Lower leg skin (tissue), 4 donors: ENCODE data around the gene KCNA3. TPM values are rescaled to one million over a fixed set of nuclear protein-coding genes. Genes with fewer than 3 reads are reported as not detected.

Source experiments
- DNase-seq, 2 donors: peaks; one replicate each; pipeline ENCODE4 v3.0.0-alpha.2; 2019; ENCODE audit warnings: low spot score in 2 of 2
- H3K4me3 ChIP-seq: fragments of 200-600 bp; sonication (generic); 2 replicates; pipeline ENCODE4 v1.5.1; 2017; ENCODE audit warnings: mild to moderate bottlenecking, low read depth; ENCODE audit not compliant: poor library complexity, severe bottlenecking
- POLR2A ChIP-seq, 2 donors: fragments of 450-650 bp; IDR thresholded peaks; one replicate each; pipeline ENCODE4 v1.6.1; 2016 to 2017; ENCODE audit warnings: antibody characterized with exemption in 2 of 2, mild to moderate bottlenecking in 1 of 2, moderate library complexity in 1 of 2
- WGBS, 2 donors: methylation state at CpG; one replicate each; pipeline ENCODE4 v1.1.5; 2018; 5-methylcytosine and 5-hydroxymethylcytosine counted together
- intact Hi-C: fragments of 100-400 bp; cut with DNase I; formaldehyde crosslinking; loops from one replicate; pipeline ENCODE4 v1.15.0; 2023; ENCODE audit warnings: low total_unique reads
- total RNA-seq, 4 donors: library from RNA; depleted of rRNA; stranded (reverse); fragments of >200 nt; gene quantifications; one replicate each; pipeline ENCODE4 v1.1.0, GENCODE V29; 2016
- TF ChIP-seq, protein P1 (sequence below), 3 donors: fragments of 450-650 bp; IDR thresholded peaks; one replicate each; pipeline ENCODE4 v1.5.1; 2016; ENCODE audit warnings: antibody characterized with exemption in 3 of 3, mild to moderate bottlenecking in 3 of 3, moderate library complexity in 2 of 3

Gene KCNA3
- total RNA-seq, 4 donors from 2014 or later: 0.30 to 1.0 (median 0.43) TPM

DNA sequence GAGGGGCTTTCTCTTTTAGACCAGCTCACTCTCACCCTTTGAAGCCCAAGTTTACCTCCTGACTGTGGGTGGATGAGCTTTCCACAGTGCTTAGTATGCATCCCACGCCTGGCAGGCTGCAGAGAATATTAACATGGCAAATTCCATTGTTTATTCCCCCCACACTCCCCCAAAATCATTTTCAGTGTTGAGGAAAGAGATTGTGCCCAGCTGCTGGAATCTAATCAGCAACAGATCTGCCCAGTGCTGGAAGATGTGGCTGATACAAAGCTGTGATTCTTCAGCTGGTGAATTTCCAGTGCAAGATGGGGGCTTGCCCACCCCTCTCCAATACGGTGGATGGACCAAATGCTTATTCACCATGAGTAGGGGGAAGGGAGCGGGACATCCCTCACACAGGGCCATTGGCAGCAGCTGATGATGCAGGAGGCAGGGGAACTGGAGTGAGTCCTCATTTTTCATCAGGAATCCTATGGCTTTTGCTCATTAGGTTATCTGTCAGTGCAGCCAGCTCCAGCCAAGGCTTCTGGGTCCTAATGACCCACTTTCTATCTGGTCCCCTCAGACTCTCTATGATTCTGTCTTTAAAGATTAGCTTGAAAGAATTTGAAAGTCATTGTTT lies 39.7 kb upstream of the KCNA3 start:
- intact Hi-C loops: no loop called here
- no peak for DNase-seq
- 37 to 41% methylated on average over 3 of the region's 3 CpGs for WGBS, 2 donors
- no peak overlapping the region for H3K4me3 ChIP-seq
- no peak for TF ChIP-seq POLR2A (IDR thresholded peaks at IDR 0.05)
- TF ChIP-seq, protein P1, sequence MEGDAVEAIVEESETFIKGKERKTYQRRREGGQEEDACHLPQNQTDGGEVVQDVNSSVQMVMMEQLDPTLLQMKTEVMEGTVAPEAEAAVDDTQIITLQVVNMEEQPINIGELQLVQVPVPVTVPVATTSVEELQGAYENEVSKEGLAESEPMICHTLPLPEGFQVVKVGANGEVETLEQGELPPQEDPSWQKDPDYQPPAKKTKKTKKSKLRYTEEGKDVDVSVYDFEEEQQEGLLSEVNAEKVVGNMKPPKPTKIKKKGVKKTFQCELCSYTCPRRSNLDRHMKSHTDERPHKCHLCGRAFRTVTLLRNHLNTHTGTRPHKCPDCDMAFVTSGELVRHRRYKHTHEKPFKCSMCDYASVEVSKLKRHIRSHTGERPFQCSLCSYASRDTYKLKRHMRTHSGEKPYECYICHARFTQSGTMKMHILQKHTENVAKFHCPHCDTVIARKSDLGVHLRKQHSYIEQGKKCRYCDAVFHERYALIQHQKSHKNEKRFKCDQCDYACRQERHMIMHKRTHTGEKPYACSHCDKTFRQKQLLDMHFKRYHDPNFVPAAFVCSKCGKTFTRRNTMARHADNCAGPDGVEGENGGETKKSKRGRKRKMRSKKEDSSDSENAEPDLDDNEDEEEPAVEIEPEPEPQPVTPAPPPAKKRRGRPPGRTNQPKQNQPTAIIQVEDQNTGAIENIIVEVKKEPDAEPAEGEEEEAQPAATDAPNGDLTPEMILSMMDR (IDR thresholded peaks at IDR 0.05): no peak

DNA sequence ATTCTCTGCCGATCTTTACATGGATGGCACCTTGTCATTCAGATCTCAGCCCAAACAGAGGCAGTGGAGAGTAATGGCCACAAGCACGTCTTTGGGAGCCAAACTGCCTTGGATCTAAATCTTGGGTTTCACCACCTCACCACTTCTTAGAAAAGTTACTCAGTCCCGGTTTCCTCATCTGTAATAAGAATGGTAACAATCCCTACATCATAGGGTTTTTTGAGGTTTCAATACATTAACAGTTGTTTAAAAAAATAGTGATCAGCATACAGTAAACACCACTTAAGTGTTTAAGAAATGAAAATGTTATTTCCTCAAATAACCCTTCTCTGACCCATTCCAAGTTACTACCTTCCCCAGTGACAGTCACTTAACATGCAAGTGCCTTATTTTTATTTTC lies 38.5 kb upstream of the KCNA3 start:
- intact Hi-C loops: no loop called here
- no peak for DNase-seq
- H3K4me3 ChIP-seq: no peak overlapping the region
- TF ChIP-seq POLR2A (IDR thresholded peaks at IDR 0.05): no peak
- TF ChIP-seq, protein P1 (IDR thresholded peaks at IDR 0.05): no peak
- 69 to 71% methylated on average over 3 of the region's 3 CpGs for WGBS, 2 donors

DNA sequence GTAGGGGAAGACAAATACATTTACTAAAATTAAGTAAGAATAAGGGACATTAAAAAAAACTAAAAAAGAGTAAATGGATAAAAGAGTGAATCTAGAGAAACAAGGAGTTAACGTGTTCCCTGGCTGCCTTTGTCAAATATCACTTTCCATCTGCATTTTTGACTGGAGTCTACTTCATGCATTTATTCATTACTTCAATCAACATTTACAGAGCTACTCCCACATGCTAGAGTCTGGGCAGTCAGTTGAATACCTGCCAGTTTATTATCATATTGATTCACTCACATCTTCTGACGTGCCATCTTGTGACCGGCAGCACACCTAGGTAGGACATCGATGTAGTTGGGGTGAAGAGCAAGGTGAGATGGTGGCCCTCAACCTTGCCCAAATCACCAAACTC lies 35.6 kb upstream of the KCNA3 start:
- DNase-seq: no peak
- H3K4me3 ChIP-seq: no peak overlapping the region
- 80 to 84% methylated on average over 4 of the region's 4 CpGs for WGBS, 2 donors
- TF ChIP-seq POLR2A (IDR thresholded peaks at IDR 0.05): no peak
- TF ChIP-seq, protein P1 (IDR thresholded peaks at IDR 0.05): no peak
- intact Hi-C loops: no loop called here

DNA sequence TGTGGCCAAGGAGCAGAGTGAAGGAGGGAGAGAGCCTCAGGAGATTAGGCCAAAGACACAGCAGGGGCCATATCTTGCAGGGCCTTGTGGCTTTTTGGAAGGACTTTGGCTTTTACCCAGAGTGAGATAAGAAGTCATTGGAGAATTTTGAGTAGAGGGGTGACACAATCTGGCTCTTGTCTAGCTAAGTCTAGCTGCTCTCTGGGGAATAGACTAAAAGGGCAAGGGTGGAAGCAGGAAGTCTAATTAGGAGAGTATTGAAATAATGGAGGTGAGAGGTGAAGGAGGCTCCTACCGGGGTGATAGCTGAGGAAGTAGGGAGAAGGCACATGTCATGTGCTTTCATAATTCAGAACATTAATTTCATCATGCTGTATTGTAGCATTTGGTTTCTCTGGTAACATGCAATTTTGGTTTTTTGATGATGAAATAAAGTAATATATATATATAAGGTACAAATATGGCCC lies 34.3 kb upstream of the KCNA3 start:
- DNase-seq: no peak
- TF ChIP-seq POLR2A (IDR thresholded peaks at IDR 0.05): no peak
- TF ChIP-seq, protein P1 (IDR thresholded peaks at IDR 0.05): no peak
- intact Hi-C loops: no loop called here
- no peak overlapping the region for H3K4me3 ChIP-seq
- WGBS, 2 donors: 54 to 68% methylated on average over 1 of the region's 1 CpG

DNA sequence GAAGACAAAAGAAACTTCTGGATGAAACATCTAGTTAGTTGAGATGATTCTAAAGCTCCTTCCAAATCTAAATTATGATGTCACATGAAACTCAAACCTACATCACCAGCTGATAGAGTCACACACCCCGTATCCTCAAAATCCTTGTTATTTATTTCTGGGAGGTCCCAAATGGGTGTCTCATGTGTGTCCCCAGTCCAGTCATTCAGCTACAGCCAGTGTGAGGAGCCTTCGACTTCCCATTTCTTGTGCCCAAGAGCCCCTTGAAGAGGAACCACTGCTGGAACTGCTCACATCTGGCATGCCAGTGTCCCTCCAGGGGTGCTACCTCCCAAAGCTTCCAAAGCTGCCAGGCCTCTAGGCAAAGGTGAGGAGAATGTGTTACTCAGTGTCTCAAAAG lies 32.5 kb upstream of the KCNA3 start:
- 73 to 93% methylated on average over 2 of the region's 2 CpGs for WGBS, 2 donors
- intact Hi-C loops: no loop called here
- H3K4me3 ChIP-seq: no peak overlapping the region
- DNase-seq: no peak
- TF ChIP-seq, protein P1 (IDR thresholded peaks at IDR 0.05): no peak
- no peak for TF ChIP-seq POLR2A (IDR thresholded peaks at IDR 0.05)

DNA sequence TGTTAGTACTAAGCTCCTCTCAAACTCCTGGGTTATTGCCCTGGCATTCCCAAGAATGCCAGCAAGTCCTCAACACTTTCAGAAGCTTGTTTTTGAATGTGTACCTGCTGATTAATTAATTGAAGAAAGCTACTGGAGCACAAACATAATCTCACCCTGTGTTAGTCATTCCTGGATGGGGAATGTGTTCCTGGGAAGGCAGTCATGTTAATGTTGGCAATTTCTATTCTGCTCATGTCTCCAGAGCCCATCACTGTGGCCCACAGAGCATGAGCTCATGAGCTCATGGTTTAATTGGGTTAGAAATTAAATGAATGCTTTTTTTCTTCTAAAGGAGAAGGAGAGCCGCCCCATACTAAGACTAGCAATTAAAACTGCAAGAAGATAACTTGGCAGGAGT lies 31.9 kb upstream of the KCNA3 start:
- intact Hi-C loops: no loop called here
- H3K4me3 ChIP-seq: no peak overlapping the region
- DNase-seq: no peak
- WGBS, 2 donors: 76 to 79% methylated on average over 1 of the region's 1 CpG
- TF ChIP-seq, protein P1 (IDR thresholded peaks at IDR 0.05): no peak
- no peak for TF ChIP-seq POLR2A (IDR thresholded peaks at IDR 0.05)
